Bronchial epithelial cell (primary cell): Measurements from ENCODE around the gene LRRC8E. TPM values are rescaled to one million over a fixed set of nuclear protein-coding genes. Genes with fewer than 3 reads are reported as not detected.

Source experiments
- DNase-seq: peaks from one replicate; pipeline ENCODE4 v3.0.0-alpha.2; 2010; ENCODE audit warnings: low read depth
- FAIRE-seq: peaks from 2 replicates; lab custom pipeline; 2011; peaks lifted over from hg19 to GRCh38; lab: Jason Lieb, UNC
- H3K27me3 ChIP-seq: 2 replicates; pipeline ENCODE4 v1.5.1; 2011; ENCODE audit warnings: low read length; ENCODE audit not compliant: control insufficient read depth, insufficient read depth
- H3K36me3 ChIP-seq: 2 replicates; pipeline ENCODE4 v1.5.1; 2011; ENCODE audit warnings: low read length; ENCODE audit not compliant: control insufficient read depth, insufficient read depth
- H3K4me3 ChIP-seq: 2 replicates; pipeline ENCODE4 v1.5.1; 2011; ENCODE audit warnings: mild to moderate bottlenecking, low read depth, low read length, control low read depth
- total RNA-seq: library from RNA; depleted of rRNA; stranded (reverse); fragments of >200 nt; gene quantifications from 2 replicates; pipeline ENCODE4 v1.2.1, GENCODE V29; 2014
- TF ChIP-seq, protein P1 (sequence below): IDR thresholded peaks from 2 replicates; pipeline ENCODE4 v1.5.1; 2011; ENCODE audit warnings: mild to moderate bottlenecking, moderate library complexity, low read length, control low read depth, inconsistent platforms; ENCODE audit not compliant: insufficient read depth, severe bottlenecking

LRRC8E gene
- total RNA-seq, 1 donor from 2014 or later, result 7.6 TPM

DNA sequence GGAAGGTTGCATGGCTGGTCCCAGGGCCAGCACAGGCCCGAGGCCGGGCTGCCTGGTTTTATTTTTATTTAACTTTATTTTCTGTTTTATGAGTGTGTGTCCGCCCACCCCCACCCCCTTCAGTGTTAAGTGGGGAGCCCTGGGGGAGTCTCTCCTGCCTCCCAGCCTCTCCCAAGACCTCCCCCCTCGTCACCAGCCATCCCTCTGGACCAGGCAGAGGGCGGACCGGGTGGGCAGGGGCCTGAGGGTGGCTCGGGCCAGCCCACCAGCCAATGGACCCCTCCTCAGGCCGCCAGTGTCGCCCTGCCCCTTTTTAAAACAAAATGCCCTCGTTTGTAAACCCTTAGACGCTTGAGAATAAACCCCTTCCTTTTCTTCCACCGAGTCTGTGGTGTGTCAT is 25.8 kb downstream of the LRRC8E start:
- DNase-seq (no peak), FAIRE-seq (no peak)
- H3K36me3 ChIP-seq, result peaks cover 7% of the 10 kb centered on the region
- no peak overlapping the region for H3K4me3 ChIP-seq
- TF ChIP-seq, protein P1, sequence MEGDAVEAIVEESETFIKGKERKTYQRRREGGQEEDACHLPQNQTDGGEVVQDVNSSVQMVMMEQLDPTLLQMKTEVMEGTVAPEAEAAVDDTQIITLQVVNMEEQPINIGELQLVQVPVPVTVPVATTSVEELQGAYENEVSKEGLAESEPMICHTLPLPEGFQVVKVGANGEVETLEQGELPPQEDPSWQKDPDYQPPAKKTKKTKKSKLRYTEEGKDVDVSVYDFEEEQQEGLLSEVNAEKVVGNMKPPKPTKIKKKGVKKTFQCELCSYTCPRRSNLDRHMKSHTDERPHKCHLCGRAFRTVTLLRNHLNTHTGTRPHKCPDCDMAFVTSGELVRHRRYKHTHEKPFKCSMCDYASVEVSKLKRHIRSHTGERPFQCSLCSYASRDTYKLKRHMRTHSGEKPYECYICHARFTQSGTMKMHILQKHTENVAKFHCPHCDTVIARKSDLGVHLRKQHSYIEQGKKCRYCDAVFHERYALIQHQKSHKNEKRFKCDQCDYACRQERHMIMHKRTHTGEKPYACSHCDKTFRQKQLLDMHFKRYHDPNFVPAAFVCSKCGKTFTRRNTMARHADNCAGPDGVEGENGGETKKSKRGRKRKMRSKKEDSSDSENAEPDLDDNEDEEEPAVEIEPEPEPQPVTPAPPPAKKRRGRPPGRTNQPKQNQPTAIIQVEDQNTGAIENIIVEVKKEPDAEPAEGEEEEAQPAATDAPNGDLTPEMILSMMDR, result no peak
- H3K27me3 ChIP-seq, result peaks cover 2% of the 10 kb centered on the region

DNA sequence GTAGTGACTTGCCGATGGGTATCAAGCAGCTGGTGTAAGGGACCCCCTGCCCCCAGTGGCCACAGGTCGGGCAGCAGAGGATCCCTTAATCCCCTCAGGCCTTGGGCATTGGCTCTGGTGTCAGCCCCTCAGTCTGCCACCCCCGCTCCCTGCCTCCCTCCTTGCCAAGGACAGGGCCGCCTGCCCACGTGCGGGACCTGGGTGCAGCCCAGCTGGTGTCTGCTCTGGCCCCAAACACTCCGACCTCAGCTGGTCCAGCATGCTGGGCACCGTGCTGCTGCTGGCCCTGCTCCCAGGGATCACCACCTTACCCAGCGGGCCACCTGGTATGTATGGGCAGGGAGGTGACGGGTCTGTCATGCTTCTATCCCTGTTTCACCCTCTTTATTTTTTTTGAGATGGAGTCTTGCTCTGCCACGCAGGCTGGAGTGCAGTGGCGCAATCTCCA is 26.3 kb downstream of the LRRC8E start, which contains the start of gene TGFBR3L:
Gene TGFBR3L, plus strand, starts transcription at position 233 of the 448 bp plus-strand sequence.
- DNase-seq (no peak), FAIRE-seq (no peak)
- TF ChIP-seq, protein P1, result no peak
- no peak within 1 kb of the TSS for H3K4me3 ChIP-seq
- peaks cover 2% of the 10 kb centered on the region for H3K27me3 ChIP-seq
- H3K36me3 ChIP-seq, result peaks cover 7% of the 10 kb centered on the region

DNA sequence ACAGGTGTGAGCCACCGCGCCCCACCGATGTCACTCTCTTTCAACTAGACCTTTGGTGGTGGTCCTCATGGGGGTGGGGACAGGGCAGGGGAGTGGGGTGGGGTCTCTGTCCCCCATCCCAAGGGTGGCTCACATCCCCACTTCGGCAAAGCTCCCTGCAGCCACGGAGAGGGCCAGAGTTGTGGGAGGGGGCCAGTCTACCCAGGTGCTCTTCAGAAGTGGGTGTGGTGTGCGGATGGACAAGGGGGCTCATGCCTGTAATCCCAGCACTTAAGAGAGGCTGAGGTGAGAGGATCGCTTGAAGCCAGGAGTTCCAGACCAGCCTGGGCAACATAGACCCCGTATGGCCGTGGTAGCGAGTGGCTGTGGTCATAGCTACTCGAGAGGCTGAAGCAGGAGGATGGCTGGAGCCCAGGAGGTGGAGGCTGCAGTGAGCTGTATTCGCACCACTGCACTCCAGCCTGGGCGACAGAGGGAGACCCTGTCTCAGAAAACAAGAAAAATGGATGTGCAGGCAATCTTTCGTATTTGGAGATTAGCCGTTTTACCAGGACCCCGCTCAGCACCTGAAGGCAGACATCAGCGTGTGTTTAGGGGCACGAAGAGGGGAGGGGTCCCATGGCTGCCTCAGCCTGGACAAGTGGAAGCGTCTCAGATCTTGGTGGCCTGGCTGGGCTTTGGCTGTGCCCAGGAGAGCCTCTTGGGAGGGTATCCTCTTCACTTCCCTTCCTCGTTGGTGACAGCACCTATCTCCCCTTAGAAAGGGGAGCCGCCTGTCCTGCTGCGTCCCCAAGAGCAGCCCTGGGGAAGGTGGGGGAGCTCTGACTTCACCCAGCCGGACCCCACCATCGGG is 27.2 kb downstream of the LRRC8E start:
- DNase-seq, result no peak
- Histone ChIP-seq H3K36me3 (peaks cover 5% of the 10 kb centered on the region), H3K4me3 (peak overlapping the region; percentile 49), H3K27me3 (peaks cover 2% of the 10 kb centered on the region)
- FAIRE-seq, result no peak
- TF ChIP-seq, protein P1, result no peak

DNA sequence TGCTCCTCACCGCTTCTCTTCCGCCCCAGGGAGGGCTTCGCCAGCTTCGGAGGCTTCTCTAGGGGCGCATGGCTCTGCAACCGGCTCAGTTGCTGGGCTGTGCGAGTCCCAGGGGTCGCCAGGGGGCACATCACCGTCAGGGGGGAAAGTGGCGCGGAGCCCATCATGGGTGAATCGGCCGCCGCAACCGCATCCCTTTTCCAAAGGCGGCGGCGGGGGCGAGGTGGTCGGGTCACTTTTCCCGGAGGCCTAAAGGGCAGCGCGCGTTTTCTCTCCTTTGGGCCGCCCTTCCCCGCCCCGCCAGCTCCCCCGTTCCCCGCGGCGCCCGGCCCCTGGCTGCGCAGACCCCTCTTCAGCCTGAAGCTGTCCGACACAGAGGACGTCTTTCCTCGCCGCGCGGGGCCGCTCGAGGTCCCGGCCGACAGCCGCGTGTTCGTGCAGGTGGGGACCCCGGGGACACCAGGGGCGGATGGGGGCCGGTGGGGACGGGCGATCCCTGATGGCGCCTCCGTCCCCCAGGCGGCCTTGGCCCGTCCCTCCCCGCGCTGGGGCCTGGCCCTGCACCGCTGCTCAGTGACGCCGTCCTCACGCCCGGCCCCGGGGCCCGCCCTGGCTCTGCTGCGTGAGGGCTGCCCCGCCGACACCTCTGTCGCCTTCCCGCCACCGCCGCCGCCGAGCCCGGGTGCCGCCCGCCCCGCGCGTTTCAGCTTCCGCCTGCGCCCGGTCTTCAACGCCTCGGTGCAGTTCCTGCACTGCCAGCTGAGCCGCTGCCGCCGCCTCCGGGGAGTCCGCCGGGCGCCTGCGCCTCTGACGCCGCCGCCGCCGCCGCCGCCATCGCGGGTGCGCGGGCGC is 28.0 kb downstream of the LRRC8E start:
- H3K27me3 ChIP-seq, result peaks cover 2% of the 10 kb centered on the region
- TF ChIP-seq, protein P1, result no peak
- H3K4me3 ChIP-seq, result peak overlapping the region; percentile 49
- peaks cover 2% of the 10 kb centered on the region for H3K36me3 ChIP-seq
- DNase-seq (no peak), FAIRE-seq (no peak)

DNA sequence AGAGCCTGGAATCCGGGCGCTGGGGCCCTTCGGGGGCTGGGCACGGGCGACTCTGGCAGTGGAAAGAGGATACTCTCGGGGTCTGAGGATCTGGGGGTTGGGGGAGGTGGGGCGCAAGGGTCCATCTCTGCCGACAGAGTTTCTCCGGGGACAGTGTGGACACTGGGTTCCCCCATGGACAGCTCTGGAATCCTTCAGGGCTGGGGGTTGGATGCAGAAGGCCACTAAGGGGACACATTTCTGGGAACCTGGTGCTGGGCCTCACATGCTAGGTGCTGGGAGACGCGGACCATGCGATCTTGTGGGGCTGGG is 28.6 kb downstream of the LRRC8E start:
- TF ChIP-seq, protein P1, result no peak
- FAIRE-seq (no peak), DNase-seq (no peak)
- H3K4me3 ChIP-seq, result peak overlapping the region; percentile 49
- peaks cover 2% of the 10 kb centered on the region for H3K27me3 ChIP-seq
- peaks cover 5% of the 10 kb centered on the region for H3K36me3 ChIP-seq
